Suprapubic skin (tissue), 4 donors: ENCODE data around the gene VPS45. TPM values are rescaled to one million over a fixed set of nuclear protein-coding genes. Genes with fewer than 3 reads are reported as not detected.
A peak's percentile ranks its signal among the peaks of the same experiment; 100 is the strongest.

Source experiments
- DNase-seq, 2 donors: peaks; one replicate each; pipeline ENCODE4 v3.0.0-alpha.2; 2019; ENCODE audit warnings: low spot score in 2 of 2
- H3K27ac ChIP-seq: fragments of 200-600 bp; sonication (generic); one replicate; pipeline ENCODE4 v1.5.1; 2019
- H3K27me3 ChIP-seq: fragments of 200-600 bp; sonication (generic); one replicate; pipeline ENCODE4 v1.5.1; 2019
- H3K36me3 ChIP-seq: fragments of 200-600 bp; sonication (generic); one replicate; pipeline ENCODE4 v1.5.1; 2019
- H3K4me1 ChIP-seq: fragments of 200-600 bp; sonication (generic); one replicate; pipeline ENCODE4 v1.5.1; 2019
- H3K4me3 ChIP-seq: fragments of 200-600 bp; sonication (generic); one replicate; pipeline ENCODE4 v1.5.1; 2019; ENCODE audit warnings: mild to moderate bottlenecking
- H3K9me3 ChIP-seq: fragments of 200-600 bp; sonication (generic); one replicate; pipeline ENCODE4 v1.5.1; 2019
- EP300 ChIP-seq: sonication (generic); formaldehyde crosslinking; IDR thresholded peaks from one replicate; pipeline ENCODE4 v1.6.1; 2017; ENCODE audit warnings: antibody characterized with exemption
- POLR2A ChIP-seq, 2 donors: fragments of 450-650 bp; IDR thresholded peaks; one replicate each; pipeline ENCODE4 v1.6.1; 2017; ENCODE audit warnings: antibody characterized with exemption in 2 of 2, mild to moderate bottlenecking in 2 of 2, moderate library complexity in 2 of 2
- POLR2AphosphoS5 ChIP-seq, 3 donors: sonication (generic); formaldehyde crosslinking; IDR thresholded peaks; one replicate each; pipeline ENCODE4 v1.6.1; 2017; ENCODE audit warnings: antibody characterized with exemption in 3 of 3
- WGBS: methylation state at CpG from one replicate; pipeline ENCODE4 v1.1.5; 2018; 5-methylcytosine and 5-hydroxymethylcytosine counted together
- total RNA-seq, 4 donors: library from RNA; depleted of rRNA; stranded (reverse); fragments of >200 nt; gene quantifications; one replicate each; pipeline ENCODE4 v1.1.0, GENCODE V29; 2016
- TF ChIP-seq, protein P1 (sequence below), 2 donors: fragments of 200-600 bp in 1 of 2; fragments of 450-650 bp in 1 of 2; sonication (generic) in 1 of 2; IDR thresholded peaks; one replicate each; pipeline ENCODE4 v1.5.1; 2016 to 2019; ENCODE audit warnings: antibody characterized with exemption in 2 of 2, mild to moderate bottlenecking in 1 of 2, moderate library complexity in 1 of 2

Gene VPS45
- total RNA-seq, 4 donors from 2014 or later: 23.8 to 67.4 (median 34.2) TPM

- Histone ChIP-seq H3K4me1 (peaks cover 39% of the 10 kb centered on the region), H3K27ac (peak overlapping the region; percentile 57), H3K36me3 (peaks cover 28% of the 10 kb centered on the region), H3K9me3 (no peaks in the 10 kb centered on the region), H3K27me3 (no peaks in the 10 kb centered on the region), H3K4me3 (peak overlapping the region; percentile 6)
- 84% methylated on average over 8 of the region's 8 CpGs for WGBS
- no peak for DNase-seq
- TF ChIP-seq EP300 (no peak), POLR2AphosphoS5 (IDR thresholded peaks at IDR 0.05) (no peak), POLR2A (IDR thresholded peaks at IDR 0.05) (no peak)
- TF ChIP-seq, protein P1, sequence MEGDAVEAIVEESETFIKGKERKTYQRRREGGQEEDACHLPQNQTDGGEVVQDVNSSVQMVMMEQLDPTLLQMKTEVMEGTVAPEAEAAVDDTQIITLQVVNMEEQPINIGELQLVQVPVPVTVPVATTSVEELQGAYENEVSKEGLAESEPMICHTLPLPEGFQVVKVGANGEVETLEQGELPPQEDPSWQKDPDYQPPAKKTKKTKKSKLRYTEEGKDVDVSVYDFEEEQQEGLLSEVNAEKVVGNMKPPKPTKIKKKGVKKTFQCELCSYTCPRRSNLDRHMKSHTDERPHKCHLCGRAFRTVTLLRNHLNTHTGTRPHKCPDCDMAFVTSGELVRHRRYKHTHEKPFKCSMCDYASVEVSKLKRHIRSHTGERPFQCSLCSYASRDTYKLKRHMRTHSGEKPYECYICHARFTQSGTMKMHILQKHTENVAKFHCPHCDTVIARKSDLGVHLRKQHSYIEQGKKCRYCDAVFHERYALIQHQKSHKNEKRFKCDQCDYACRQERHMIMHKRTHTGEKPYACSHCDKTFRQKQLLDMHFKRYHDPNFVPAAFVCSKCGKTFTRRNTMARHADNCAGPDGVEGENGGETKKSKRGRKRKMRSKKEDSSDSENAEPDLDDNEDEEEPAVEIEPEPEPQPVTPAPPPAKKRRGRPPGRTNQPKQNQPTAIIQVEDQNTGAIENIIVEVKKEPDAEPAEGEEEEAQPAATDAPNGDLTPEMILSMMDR (IDR thresholded peaks at IDR 0.05): no peak
Measured at GRCh38 chr1:150152772-150153456, 85.3 kb downstream of the VPS45 start.

DNA sequence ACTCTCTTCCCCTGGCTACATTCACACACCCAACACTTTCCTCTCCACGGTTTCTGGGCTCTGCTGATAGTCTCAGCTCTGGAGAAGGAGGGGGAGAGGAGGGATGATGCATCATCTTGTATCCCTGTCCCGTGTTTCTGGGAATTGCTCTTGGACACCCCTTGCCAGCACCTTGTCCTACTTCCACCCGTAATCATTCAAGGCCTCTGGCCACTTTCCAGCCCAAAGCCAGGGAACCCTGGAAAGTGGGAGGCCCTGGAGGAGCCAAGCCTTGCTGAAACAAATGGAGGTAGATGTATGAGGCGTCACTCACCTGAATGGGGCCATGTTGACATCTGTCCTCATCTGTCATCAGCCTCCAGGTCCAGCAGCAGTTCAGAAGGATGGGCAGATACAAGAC, 86.6 kb downstream of the VPS45 start:
- no peak for DNase-seq
- Histone ChIP-seq H3K9me3 (no peaks in the 10 kb centered on the region), H3K36me3 (peaks cover 39% of the 10 kb centered on the region), H3K4me1 (peaks cover 34% of the 10 kb centered on the region), H3K4me3 (no peak overlapping the region), H3K27me3 (no peaks in the 10 kb centered on the region), H3K27ac (no peak overlapping the region)
- 64% methylated on average over 4 of the region's 4 CpGs for WGBS
- TF ChIP-seq, protein P1 (IDR thresholded peaks at IDR 0.05): no peak
- TF ChIP-seq POLR2A (IDR thresholded peaks at IDR 0.05) (no peak), EP300 (no peak), POLR2AphosphoS5 (IDR thresholded peaks at IDR 0.05) (no peak)

GRCh38 chr1:150155413-150156071, 88.0 kb downstream of the VPS45 start:
- peak in 1 of 2 donors; percentile 56 for DNase-seq
- Histone ChIP-seq H3K27me3 (no peaks in the 10 kb centered on the region), H3K9me3 (no peaks in the 10 kb centered on the region), H3K27ac (no peak overlapping the region), H3K4me3 (no peak overlapping the region), H3K36me3 (peaks cover 48% of the 10 kb centered on the region), H3K4me1 (peaks cover 28% of the 10 kb centered on the region)
- 93% methylated on average over 13 of the region's 13 CpGs for WGBS
- no peak for TF ChIP-seq POLR2AphosphoS5 (IDR thresholded peaks at IDR 0.05)
- TF ChIP-seq, protein P1 (IDR thresholded peaks at IDR 0.05): no peak
- TF ChIP-seq POLR2A (IDR thresholded peaks at IDR 0.05): no peak
- TF ChIP-seq EP300: no peak

GRCh38 chr1:150156868-150157603, 89.5 kb downstream of the VPS45 start:
- no peak for TF ChIP-seq POLR2AphosphoS5 (IDR thresholded peaks at IDR 0.05)
- TF ChIP-seq, protein P1 (IDR thresholded peaks at IDR 0.05): no peak
- TF ChIP-seq POLR2A (IDR thresholded peaks at IDR 0.05): no peak
- no peak for TF ChIP-seq EP300
- H3K4me3 ChIP-seq: no peak overlapping the region
- no peak overlapping the region for H3K27ac ChIP-seq
- 88% methylated on average over 16 of the region's 16 CpGs for WGBS
- no peaks in the 10 kb centered on the region for H3K27me3 ChIP-seq
- DNase-seq: peak in 1 of 2 donors; percentile 71
- peaks cover 23% of the 10 kb centered on the region for H3K4me1 ChIP-seq
- peaks cover 48% of the 10 kb centered on the region for H3K36me3 ChIP-seq
- H3K9me3 ChIP-seq: no peaks in the 10 kb centered on the region

- peaks cover 30% of the 10 kb centered on the region for H3K4me1 ChIP-seq
Measured at GRCh38 chr1:150159550-150159949, 92.0 kb downstream of the VPS45 start.

More at GRCh38 chr1:150159550-150159949, 92.0 kb downstream of the VPS45 start:
- TF ChIP-seq POLR2A (IDR thresholded peaks at IDR 0.05): no peak
- TF ChIP-seq, protein P1 (IDR thresholded peaks at IDR 0.05): no peak
- no peak for TF ChIP-seq POLR2AphosphoS5 (IDR thresholded peaks at IDR 0.05)
- TF ChIP-seq EP300: no peak
- Histone ChIP-seq H3K27ac (no peak overlapping the region), H3K4me3 (no peak overlapping the region), H3K27me3 (no peaks in the 10 kb centered on the region), H3K9me3 (no peaks in the 10 kb centered on the region), H3K36me3 (peaks cover 45% of the 10 kb centered on the region)
- 81% methylated on average over 8 of the region's 8 CpGs for WGBS
- no peak for DNase-seq
